ENCODE results near the gene ANKS3.
A peak's percentile ranks its signal among the peaks of the same experiment; 100 is the strongest.

Gene ANKS3

DNA sequence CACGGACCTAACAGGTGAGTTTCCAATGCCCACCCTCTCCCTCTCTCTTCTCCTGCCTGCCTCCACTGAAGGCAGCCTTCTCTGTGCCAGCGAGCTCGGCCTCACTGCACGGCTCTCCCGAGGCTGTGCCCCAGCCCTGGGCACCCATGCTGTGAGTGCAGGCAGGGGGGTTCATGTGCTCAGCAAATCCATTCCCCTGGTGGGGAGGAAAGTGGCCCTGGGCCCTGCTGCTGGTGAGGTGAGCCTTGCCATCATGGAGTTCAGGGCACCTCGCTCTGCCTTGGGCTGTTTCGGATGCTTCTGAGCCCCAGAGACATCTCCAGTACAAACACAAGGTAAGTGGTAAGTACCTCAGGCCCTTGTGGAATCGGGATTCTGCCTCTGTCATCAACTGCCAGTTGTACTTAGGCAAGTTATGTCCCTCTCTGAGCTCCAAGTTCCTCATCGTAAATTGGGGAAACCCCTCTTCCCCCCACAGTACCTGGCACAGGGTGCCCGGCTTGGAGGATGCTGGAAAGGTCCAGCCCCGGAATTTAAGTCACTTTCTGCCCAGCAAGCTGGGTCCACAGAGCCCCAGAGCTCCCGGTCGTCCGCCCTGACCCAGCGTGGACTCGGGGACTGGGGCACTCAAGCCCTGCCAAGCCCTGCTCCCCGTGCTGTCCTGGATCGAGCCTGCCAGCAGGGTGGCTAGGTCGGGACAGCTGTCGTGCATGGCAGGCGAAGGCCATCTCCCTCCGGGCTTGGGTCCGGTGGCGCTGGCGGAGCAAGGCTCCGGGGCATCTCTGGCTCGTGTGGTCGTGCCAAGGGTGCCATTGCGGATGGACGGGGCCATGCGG is 41.4 kb downstream of the ANKS3 start:
- H3K27ac ChIP-seq, result peak overlapping the region; percentile 82
- ChIA-PET CTCF (interaction anchor here (0.6 to 1.1 kb wide), 2 partner anchors 10 to 432 kb away, joined by 3 to 4 read pairs; no protein-coding TSS in a partner anchor), POLR2A (ENCODE audit: low non-redundant PET) (interaction anchor here (0.5 to 1.4 kb wide), 2 partner anchors 42 to 73 kb away, joined by 3 to 8 read pairs; partner anchors contain the start of genes ANKS3 and DNAAF8)
- TF ChIP-seq, protein P1, sequence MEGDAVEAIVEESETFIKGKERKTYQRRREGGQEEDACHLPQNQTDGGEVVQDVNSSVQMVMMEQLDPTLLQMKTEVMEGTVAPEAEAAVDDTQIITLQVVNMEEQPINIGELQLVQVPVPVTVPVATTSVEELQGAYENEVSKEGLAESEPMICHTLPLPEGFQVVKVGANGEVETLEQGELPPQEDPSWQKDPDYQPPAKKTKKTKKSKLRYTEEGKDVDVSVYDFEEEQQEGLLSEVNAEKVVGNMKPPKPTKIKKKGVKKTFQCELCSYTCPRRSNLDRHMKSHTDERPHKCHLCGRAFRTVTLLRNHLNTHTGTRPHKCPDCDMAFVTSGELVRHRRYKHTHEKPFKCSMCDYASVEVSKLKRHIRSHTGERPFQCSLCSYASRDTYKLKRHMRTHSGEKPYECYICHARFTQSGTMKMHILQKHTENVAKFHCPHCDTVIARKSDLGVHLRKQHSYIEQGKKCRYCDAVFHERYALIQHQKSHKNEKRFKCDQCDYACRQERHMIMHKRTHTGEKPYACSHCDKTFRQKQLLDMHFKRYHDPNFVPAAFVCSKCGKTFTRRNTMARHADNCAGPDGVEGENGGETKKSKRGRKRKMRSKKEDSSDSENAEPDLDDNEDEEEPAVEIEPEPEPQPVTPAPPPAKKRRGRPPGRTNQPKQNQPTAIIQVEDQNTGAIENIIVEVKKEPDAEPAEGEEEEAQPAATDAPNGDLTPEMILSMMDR (conservative IDR thresholded peaks at IDR 0.05; ENCODE audit: low read depth), result no peak
- DNase-seq (ENCODE audit: low spot score), result no peak

DNA sequence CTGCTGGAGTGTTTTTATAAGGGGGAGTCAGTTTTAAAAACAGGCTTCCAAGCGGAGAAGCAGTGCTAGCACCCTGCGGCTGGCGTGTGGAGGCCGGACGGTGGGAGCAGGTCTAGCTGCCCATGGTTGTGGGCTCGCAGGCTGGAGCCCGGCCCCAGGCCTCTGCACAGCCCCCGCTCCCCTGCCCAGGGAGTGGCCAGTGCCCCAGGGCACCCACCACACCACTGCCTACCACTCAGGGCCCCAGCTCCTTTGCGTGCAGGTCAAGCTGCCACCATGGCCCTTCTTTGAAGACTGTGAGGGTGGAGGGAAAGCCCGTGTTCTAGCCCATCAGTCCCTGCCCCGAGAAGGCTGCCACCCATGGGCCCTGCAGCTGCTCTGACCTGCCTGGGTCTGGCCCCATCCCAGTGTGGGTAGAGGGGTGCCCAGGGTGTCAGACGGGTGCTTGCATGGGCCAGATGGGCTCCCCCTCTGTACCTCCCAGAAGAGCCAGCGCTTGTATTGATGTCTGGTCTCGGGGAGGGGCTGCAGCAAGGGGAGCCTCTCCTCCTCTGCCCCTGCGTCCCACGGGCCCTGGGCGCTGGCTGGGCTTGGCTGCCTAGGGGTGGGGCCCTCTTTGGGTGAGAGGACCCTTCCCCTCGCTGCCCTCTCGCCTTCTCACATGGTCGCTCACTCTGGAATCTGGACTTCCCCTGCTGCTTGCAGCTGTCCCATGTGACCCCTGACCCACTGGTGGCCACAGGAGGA is 42.2 kb downstream of the ANKS3 start:
- CTCF ChIA-PET, result interaction anchor here (1.1 kb wide), 1 partner anchor 9 kb away, joined by 4 read pairs; no protein-coding TSS in a partner anchor
- POLR2A ChIA-PET (ENCODE audit: low non-redundant PET), result interaction anchor here (0.5 kb wide), 1 partner anchor 72 kb away, joined by 3 read pairs; no protein-coding TSS in a partner anchor
- TF ChIP-seq, protein P1 (conservative IDR thresholded peaks at IDR 0.05; ENCODE audit: low read depth), result no peak
- DNase-seq (ENCODE audit: low spot score), result no peak
- peak overlapping the region; percentile 82 for H3K27ac ChIP-seq

DNA sequence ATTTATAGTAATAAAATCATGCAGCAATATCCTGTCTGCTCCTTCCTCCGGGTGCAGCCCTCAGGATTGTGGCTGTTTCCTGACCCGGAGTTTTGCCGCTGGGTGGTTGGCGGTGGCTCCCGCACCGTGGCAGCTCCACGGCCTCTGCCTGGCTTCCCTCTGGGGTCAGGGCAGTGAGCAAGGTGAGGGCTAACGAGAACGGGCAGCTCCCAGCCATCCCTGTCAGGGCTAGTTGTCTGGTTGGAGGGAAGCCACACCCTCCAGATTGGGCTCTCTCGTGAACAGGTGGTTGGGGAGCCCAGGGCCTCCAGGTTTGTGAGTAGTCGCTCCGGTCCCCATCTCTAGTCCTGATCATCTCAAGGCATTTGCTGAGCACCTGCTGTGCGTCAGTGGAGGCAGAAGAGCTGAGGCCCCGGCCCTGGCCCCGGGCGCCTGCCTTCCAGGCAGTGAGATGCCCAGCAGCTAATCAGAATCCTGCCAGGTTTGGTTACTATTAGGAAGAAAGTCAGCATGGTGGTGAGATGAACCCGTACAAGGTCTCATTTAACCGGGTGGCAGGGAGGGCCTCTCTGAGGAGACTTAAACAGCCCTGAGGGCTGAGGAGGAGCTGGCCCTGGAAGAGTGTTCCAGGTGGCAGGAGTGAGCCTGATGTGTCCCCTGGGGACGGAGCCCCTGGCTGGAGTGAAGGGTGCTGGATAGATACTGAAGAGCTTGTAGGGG is 43.0 kb downstream of the ANKS3 start:
- ChIA-PET POLR2A (ENCODE audit: low non-redundant PET) (no interaction called here), CTCF (no interaction called here)
- TF ChIP-seq, protein P1 (conservative IDR thresholded peaks at IDR 0.05; ENCODE audit: low read depth), result no peak

DNA sequence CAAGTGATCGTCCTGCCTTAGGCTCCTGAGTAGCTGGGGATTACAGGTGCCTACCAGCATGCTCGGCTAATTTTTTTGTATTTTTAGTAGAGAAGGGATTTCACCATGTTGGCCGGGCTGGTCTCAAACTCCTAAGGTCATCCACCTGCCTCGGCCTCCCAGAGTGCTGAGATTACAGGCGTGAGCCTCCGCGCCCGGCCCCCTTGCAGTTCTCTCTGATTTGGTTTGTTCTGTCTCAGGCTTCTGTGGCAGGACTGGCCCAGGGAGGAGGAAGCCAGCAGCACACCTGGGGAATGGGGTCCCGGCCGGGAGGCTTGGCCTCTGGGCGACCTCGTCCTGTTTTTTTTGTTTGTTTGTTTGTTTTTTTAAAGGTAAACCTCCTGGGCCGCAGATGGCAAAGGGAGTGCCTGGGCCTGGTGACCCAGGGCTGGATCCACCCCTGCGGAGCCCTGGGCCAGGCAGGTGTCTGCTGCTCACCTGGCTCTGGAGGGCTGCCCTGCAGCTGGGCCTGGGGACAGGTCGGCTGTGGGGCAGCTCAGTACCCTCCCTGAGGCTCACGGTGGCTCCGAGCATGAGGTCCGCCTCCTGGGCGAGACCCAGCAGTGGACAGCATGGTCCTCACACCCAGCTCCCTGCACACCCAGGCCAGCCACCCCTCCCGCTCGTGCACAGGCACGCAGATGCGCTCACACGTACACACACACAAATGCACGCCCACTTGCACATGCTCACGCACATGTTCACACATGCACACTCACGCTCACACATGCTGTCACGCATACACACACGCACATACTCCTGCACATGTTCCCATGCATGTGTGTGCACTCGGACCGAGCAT is 44.0 kb downstream of the ANKS3 start:
- POLR2A ChIA-PET (ENCODE audit: low non-redundant PET), result no interaction called here
- DNase-seq (ENCODE audit: low spot score), result no peak
- H3K27ac ChIP-seq, result peak overlapping the region; percentile 82
- CTCF ChIA-PET, result no interaction called here
- TF ChIP-seq, protein P1 (conservative IDR thresholded peaks at IDR 0.05; ENCODE audit: low read depth), result no peak

More for the DNA sequence above, 43.0 kb downstream of the ANKS3 start:
- no peak for DNase-seq (ENCODE audit: low spot score)
- peak overlapping the region; percentile 82 for H3K27ac ChIP-seq

DNA sequence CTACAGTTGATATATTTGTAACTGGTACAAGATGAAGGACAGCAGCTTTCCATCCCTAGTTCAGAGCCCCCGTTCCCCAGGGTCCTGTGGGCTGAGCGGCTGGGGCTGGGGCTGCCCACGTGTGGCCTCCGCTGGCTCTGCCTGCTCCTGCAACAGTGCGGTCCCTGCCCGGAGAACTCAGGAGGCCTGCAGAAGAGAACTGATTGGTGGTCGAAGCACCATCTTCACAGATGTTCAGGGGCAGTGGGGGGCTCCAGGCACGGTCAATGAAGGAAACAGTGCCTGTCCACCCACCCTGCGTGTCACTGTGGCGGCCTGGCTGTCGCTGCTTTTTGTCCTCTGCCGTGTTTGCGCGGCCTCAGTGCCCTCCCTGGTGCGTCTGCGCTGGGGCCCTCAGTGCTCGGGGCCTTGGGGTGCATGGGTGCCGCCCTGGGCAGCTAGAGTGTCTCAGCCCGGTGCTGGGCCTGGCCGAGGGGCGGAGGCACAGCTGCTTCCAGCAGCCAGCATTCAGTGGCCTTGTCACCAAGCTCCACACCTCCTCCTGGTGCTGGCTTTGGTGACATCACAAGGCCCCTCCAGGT is 44.9 kb downstream of the ANKS3 start:
- TF ChIP-seq, protein P1 (conservative IDR thresholded peaks at IDR 0.05; ENCODE audit: low read depth), result no peak
- DNase-seq (ENCODE audit: low spot score), result no peak
- ChIA-PET POLR2A (ENCODE audit: low non-redundant PET) (no interaction called here), CTCF (no interaction called here)
- H3K27ac ChIP-seq, result peak overlapping the region; percentile 82
